ENCODE data around the gene CSF1. TPM values are rescaled to one million over a fixed set of nuclear protein-coding genes. Genes with fewer than 3 reads are reported as not detected.

The CSF1 gene
- total RNA-seq, 1 donor from 2014 or later = 79.8 TPM

GRCh38 chr1:109927911-109928321, 17.3 kb downstream of the CSF1 start:
- intact Hi-C loops (cut with DNase I) = no loop called here
- H3K36me3 ChIP-seq = peaks cover 64% of the 10 kb centered on the region

GRCh38 chr1:109928591-109929111, 18.0 kb downstream of the CSF1 start:
- H3K4me1 ChIP-seq = peaks cover 45% of the 10 kb centered on the region
- no peaks in the 10 kb centered on the region for H3K9me3 ChIP-seq
- peak overlapping the region; percentile 72 for H3K27ac ChIP-seq
- DNase-seq (no peak), ATAC-seq (no peak)
- intact Hi-C loops (cut with DNase I) = no loop called here
- TF ChIP-seq, protein P1, sequence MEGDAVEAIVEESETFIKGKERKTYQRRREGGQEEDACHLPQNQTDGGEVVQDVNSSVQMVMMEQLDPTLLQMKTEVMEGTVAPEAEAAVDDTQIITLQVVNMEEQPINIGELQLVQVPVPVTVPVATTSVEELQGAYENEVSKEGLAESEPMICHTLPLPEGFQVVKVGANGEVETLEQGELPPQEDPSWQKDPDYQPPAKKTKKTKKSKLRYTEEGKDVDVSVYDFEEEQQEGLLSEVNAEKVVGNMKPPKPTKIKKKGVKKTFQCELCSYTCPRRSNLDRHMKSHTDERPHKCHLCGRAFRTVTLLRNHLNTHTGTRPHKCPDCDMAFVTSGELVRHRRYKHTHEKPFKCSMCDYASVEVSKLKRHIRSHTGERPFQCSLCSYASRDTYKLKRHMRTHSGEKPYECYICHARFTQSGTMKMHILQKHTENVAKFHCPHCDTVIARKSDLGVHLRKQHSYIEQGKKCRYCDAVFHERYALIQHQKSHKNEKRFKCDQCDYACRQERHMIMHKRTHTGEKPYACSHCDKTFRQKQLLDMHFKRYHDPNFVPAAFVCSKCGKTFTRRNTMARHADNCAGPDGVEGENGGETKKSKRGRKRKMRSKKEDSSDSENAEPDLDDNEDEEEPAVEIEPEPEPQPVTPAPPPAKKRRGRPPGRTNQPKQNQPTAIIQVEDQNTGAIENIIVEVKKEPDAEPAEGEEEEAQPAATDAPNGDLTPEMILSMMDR (IDR thresholded peaks at IDR 0.05) = no peak
- no peak overlapping the region for H3K4me3 ChIP-seq
- H3K27me3 ChIP-seq = no peaks in the 10 kb centered on the region
- peaks cover 57% of the 10 kb centered on the region for H3K36me3 ChIP-seq

More at GRCh38 chr1:109927911-109928321, 17.3 kb downstream of the CSF1 start:
- H3K27ac ChIP-seq = peak overlapping the region; percentile 72
- no peaks in the 10 kb centered on the region for H3K27me3 ChIP-seq
- H3K4me3 ChIP-seq = no peak overlapping the region
- H3K9me3 ChIP-seq = no peaks in the 10 kb centered on the region
- ATAC-seq = peak; percentile 8
- TF ChIP-seq, protein P1 (IDR thresholded peaks at IDR 0.05) = no peak
- peaks cover 43% of the 10 kb centered on the region for H3K4me1 ChIP-seq
- DNase-seq = no peak

DNA sequence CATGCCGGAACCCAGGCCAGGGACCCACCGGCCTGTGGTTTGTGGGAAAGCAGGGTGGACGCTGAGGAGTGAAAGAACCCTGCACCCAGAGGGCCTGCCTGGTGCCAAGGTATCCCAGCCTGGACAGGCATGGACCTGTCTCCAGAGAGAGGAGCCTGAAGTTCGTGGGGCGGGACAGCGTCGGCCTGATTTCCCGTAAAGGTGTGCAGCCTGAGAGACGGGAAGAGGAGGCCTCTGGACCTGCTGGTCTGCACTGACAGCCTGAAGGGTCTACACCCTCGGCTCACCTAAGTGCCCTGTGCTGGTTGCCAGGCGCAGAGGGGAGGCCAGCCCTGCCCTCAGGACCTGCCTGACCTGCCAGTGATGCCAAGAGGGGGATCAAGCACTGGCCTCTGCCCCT, 18.5 kb downstream of the CSF1 start:
- Histone ChIP-seq H3K36me3 (peaks cover 52% of the 10 kb centered on the region), H3K27me3 (no peaks in the 10 kb centered on the region), H3K9me3 (no peaks in the 10 kb centered on the region), H3K4me3 (no peak overlapping the region), H3K4me1 (peaks cover 50% of the 10 kb centered on the region), H3K27ac (peak overlapping the region; percentile 72)
- intact Hi-C loops (cut with DNase I) = no loop called here
- ATAC-seq = no peak
- no peak for DNase-seq
- TF ChIP-seq, protein P1 (IDR thresholded peaks at IDR 0.05) = no peak

GRCh38 chr1:109929588-109930251, 19.1 kb downstream of the CSF1 start:
- intact Hi-C loops (cut with DNase I) = no loop called here
- H3K9me3 ChIP-seq = no peaks in the 10 kb centered on the region
- TF ChIP-seq, protein P1 (IDR thresholded peaks at IDR 0.05) = no peak
- H3K4me3 ChIP-seq = no peak overlapping the region
- no peak for DNase-seq
- H3K36me3 ChIP-seq = peaks cover 46% of the 10 kb centered on the region
- ATAC-seq = no peak
- no peaks in the 10 kb centered on the region for H3K27me3 ChIP-seq
- peak overlapping the region; percentile 70 for H3K27ac ChIP-seq
- peaks cover 55% of the 10 kb centered on the region for H3K4me1 ChIP-seq

- TF ChIP-seq, protein P1 (IDR thresholded peaks at IDR 0.05) = no peak
- peaks cover 59% of the 10 kb centered on the region for H3K4me1 ChIP-seq
- no peak overlapping the region for H3K4me3 ChIP-seq
- intact Hi-C loops (cut with DNase I) = no loop called here
- H3K9me3 ChIP-seq = no peaks in the 10 kb centered on the region
- DNase-seq = no peak
- H3K36me3 ChIP-seq = peaks cover 39% of the 10 kb centered on the region
- no peaks in the 10 kb centered on the region for H3K27me3 ChIP-seq
- ATAC-seq = no peak
- peak overlapping the region; percentile 70 for H3K27ac ChIP-seq
Measured at GRCh38 chr1:109930252-109930993, 19.8 kb downstream of the CSF1 start.

Data from upper lobe of right lung (tissue), 1 donor.